Stimulated activated CD4-positive, alpha-beta T cell treated with anti-CD3 and anti-CD28 coated beads, Interleukin-1b, Interleukin-23, amount 100 ng/mL, for 4 hours (primary cell): Measurements from ENCODE around the gene SKI.

Experiments
- DNase-seq, 2 donors: peaks; one replicate each; pipeline ENCODE4 v3.0.0-alpha.2; 2020; ENCODE audit warnings: low read depth in 2 of 2

The SKI gene

GRCh38 chr1:2209400-2210083, 18.6 kb upstream of the SKI start:
- DNase-seq: no peak

DNA sequence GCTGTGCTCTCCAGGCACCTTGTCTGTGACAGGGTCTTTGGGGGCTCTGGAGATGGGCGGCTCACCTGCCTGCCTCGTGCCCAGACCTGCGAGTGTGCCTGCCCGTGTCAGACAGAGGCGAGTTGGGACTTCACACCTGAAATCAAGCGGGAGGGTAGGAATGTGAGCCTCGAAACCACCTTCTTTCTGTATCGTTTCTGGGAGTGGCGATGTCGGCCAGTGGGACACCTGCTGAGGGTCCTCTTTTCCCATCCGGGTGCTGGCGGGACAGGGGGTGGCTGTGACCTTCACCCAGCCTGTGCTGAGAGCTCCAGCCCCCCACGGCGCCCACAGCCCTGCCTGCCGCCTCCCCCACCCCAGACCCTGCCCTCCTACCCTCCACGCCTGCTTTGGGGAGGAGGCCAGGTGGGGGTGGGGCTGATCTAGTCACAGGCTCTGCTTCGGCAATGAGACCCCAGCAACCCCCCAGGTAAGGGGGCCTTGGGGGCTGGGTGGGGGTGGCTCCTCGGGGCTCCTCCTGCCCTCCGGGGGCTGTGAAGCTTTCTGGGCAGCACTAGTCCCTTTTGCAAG, 17.9 kb upstream of the SKI start:
- no peak for DNase-seq

GRCh38 chr1:2210786-2211185, 17.3 kb upstream of the SKI start:
- DNase-seq: no peak

DNA sequence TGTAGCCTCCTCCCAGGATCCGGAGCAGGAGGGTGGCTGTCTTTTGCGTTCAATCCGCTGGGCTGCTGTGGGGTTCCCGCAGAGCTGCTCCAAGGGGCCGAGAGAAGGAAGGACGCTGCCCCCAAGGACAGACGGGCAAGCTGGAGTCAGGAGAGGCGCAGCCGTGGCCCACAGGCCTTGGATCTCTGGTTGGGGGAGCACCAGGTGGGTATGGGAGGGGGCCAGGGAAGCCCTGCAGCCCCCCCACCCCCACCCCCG, 15.9 kb upstream of the SKI start:
- no peak for DNase-seq

DNA sequence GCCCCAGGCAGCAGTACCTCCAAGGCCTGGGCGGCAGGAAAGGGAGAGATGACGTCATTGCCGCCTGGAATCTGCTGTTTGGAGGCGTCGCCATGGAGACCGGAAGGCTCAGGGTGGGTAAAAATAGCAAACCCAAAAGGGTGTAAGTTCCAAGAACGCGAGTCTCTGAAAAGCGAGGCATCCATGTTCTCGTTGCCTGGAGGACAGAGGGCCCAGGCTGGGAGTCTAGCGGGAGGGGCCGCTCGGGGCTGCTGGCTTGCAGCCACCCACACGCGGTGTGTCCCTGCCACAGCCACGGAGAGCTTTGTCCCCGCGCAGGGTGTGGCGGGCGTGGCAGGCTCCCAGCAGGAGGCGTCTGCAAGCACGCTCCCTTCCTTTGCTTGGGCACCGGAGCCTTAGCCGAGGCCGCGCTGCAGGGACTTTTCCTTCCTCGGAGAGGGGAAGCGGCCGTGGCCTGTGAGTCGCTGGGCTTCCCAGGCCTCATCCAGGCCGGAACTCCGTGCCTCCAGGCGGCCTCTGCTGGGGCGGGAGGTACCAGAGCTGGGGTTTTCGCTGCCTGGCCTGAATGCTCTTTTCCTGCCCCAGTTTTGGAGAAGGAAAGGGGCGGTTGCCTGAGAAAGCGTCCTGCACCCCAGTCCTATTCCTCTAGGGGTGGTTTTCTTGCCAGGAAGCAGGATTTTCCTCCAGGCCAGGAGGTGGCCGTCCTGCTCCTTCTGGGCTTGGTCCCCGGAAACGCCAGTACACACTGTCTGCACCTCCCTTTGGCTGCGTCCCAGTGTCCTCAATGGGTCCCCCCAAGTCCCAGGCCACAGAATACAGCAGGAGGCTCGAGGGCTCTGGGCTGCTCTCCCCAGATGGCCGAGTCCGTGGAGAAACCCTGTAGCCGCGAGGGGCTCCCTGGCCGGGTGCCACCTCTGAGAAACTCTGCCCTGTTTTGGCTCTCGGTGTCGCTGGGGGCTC, 15.3 kb upstream of the SKI start:
- no peak for DNase-seq

GRCh38 chr1:2213576-2214505, 14.3 kb upstream of the SKI start:
- no peak for DNase-seq

DNA sequence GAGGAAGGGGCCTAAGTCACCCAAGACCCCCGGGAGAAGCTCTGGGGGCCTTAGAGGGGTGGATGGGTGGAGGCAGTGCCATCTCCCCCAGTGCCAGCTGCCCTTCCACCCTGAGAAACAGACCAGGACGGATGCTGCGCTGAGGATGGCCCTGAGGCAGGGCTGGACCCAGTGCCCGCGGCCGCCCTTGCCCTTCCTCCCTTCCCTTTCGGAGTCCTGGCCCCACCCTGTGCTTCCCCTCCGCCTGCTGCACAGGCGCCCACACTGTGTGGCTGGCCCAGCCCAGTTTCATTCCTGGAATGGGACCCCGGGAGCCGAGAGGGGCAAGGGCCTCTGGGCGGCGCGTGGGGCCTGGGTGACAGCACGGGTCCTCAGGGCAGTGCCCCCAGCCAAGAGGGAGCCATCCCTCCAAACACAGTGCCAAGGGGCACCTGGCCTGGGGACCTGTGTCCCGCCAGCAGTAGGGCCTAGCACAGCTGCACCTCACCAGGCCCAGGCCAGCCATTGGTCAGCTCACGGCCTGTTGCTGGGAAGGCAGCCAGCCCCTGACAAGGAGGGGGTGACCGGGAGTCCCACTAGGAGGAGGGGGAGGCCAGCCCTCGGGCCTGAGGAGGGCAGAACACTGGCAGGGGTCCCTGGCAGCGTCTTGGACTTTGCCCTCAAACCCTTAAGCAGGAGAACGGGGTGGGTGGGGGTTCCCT, 13.4 kb upstream of the SKI start:
- no peak for DNase-seq

DNA sequence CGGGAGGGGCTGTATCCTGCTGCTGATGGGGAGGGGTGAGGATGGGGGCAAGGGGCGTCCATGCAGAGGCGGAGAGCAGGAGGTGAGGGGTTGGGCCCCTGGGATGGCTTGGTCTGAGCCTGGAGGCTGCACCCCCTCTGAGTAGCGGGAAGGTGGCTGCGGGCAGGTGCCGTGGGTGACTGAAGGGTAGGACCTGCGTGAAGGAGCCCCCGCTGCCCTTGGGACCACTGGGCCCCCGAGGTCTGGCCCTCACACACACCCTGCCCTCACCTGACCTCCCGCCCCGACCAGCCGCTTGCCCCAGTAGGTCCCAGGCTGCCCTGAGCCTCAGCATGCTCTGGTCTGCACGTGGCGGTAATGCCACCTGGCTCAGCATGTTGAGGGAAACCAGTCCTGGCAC, 12.8 kb upstream of the SKI start:
- no peak for DNase-seq

DNA sequence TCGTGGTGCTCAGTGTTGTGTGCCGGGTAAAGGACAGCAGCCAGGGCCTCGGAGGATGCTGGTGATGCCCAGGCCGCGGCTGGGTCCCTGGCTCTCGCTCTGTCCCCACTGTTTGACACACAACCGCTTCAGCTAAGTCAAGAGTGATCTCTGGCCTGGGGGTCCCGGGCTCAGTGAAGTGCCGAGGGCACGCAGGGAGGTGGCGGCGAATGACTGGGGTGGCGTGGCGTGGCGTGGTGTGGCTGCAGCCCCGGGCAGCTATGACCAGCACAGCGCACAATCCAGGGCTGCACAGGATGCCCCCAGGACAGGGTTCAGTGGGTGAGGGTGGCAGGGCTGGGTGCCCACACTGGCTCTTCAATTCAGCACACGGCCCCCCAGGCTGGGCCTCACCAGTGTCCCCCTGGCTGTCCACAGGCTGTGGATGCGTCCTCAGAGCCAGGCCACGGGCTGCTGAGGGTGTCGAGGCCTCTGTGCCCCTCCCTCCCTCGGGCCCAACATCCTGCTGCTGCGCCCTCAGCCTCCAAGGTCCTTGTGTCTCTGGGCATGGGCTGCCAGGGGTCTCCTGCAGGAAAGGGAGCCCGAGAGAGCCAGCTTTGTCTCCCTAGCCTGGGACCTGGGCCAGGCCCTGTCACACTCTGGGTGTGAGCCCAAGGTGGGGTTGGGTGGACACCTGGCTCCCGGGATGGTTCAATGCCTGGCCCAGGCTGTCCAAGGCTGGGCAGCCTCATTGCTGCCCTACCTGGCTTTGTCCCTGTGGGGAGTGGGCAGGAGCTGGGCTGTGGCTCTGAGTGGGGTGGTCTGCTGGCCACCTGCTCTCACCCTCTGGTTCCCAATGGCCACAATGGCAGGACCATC, 12.0 kb upstream of the SKI start:
- DNase-seq: no peak

DNA sequence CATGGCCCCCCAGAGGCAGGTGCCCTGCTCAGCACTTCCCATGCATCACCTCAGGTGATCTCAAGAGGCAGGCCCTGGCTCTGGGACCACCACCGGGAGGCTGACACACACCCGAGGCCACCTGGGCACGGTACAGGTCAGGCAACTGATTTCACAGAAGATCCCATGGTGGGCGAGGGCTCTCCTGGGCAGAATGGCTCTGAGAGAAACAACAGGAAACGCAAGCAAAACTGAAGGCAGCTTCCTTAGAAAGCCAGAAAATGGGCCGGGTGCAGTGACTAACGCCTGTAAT, 11.4 kb upstream of the SKI start:
- DNase-seq: no peak

DNA sequence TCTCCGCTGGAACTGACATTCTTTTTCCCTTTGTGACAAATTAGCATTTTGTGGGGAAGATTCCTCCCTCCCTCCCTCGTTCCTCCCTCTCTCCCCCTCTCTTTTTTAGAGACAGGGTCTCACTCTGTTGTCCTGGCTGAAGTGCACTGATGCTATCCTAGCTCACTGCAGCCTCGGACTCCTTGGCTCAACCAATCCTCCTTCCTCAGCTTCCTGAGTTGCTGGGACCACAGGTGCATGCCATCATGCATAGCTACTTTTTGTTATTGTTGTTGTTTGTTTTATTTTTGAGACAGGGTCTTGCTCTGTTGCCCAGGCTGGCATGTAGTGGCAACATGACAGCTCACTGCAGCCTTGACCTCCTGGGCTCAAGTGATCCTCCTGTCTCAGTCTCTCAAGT, 6.8 kb upstream of the SKI start:
- no peak for DNase-seq

GRCh38 chr1:2224170-2224584, 3.9 kb upstream of the SKI start:
- DNase-seq: no peak

DNA sequence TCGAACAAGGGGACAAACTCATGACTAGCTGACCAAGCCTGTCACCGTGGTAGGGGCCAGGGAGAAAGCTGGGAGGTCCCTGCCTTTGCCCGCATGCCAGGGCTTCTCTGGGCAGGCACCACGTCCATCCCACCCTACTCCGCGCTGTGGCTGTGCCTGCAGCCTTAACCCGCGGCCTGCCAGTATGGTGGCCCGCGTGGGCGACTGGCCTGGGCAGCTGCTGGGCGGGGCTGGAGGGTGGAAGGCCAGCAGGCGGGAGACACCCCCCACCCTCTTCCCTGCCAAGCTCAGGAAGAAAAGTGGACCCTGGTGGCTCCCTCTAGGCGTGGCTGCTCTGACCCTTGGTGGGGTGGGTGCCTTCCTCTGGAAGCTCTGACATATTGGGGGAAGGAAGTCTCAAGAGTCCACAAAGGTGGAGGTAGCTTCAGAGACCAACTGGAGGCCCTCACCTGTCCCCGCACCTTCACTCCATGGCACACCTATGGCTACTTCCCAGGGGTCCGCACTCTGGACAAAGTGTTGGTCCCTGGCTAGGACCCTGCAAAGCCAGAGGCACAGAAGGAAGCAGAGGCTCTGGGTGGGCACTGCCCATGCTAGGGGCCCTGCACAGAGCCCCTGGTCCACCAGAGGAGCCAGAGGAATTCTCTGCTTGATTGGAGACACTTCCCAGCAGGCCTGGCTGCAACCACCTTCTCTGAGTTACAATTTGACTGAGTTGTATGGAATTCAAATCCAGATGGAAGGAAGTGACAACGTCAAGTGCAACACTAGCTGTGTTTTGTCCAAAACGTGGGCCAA, 3.3 kb upstream of the SKI start:
- no peak for DNase-seq

- no peak for DNase-seq
Measured at GRCh38 chr1:2226525-2227345, 1.4 kb upstream of the SKI start.

DNA sequence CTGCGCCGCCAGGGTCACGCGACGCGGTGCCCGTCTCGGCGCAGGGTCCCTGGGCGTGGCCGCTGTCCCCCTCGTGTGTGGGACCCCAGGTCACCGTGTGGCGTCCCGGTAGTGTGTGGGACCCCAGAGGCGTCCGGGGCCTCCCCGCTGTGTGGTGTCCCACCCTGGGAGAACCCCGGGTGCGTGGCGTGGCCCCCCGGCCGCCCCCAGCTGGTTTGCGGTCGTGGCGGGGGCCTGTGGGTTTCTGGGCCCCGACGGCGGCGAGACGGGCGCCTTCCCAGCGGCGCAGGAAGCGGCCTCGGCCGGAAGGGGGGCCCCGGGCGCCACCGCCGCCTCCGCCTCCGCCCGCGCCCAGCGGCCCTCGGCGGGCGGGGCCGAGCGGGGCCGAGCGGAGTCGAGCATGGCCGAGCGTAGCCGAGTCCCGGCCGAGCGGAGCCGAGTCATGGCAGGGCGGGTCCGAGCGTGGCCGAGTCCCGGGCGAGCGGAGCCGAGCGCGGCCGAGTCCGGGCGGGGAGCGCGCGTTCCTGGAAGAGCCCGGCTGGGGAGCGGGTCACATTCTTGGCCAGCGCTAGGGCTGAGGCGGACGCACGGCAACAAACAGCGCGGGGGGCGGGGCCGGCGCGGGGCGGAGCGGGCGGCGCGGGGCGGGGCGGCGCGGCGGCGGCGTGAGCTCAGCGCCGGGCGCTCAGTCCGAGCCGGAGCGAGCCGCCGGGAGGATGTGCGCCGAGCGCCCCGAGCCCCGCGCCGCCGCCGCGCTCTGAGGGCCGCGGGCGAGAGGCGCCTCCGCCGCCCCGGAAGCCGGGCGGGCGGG, 568 bp upstream of the SKI start:
- peak; percentile 88 to 93 for DNase-seq

DNA sequence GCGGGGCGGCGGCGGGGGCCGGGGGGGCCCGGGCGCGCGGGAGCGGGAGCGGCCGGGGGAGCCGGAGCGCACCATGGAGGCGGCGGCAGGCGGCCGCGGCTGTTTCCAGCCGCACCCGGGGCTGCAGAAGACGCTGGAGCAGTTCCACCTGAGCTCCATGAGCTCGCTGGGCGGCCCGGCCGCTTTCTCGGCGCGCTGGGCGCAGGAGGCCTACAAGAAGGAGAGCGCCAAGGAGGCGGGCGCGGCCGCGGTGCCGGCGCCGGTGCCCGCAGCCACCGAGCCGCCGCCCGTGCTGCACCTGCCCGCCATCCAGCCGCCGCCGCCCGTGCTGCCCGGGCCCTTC, 546 bp downstream of the SKI start:
- no peak for DNase-seq

- DNase-seq: no peak
Measured at GRCh38 chr1:2229037-2229864, 1.1 kb downstream of the SKI start.
